Neural cell (in vitro differentiated cells): ENCODE results near the gene OR2G2. TPM values are rescaled to one million over a fixed set of nuclear protein-coding genes. Genes with fewer than 3 reads are reported as not detected.

Source experiments
- H2AFZ ChIP-seq: fragments of 200-600, 300-800 bp; sonication (generic), shearing (Covaris generic); 2 replicates; pipeline ENCODE4 v1.6.0; 2014; ENCODE audit warnings: low read depth, mild to moderate bottlenecking, antibody characterized with exemption, low read length, moderate library complexity
- H3F3A ChIP-seq: fragments of 200-600 bp; shearing (Covaris generic); 2 replicates; pipeline ENCODE4 v1.6.1; 2016; ENCODE audit warnings: mild to moderate bottlenecking, moderate library complexity, mixed read lengths, antibody characterized with exemption, low read length; ENCODE audit not compliant: insufficient read depth, poor library complexity, severe bottlenecking
- H3K27ac ChIP-seq: fragments of 200-600, 300-800 bp; sonication (generic), shearing (Covaris generic); 2 replicates; pipeline ENCODE4 v1.5.1; 2014; ENCODE audit warnings: mild to moderate bottlenecking, low read length, moderate library complexity
- H3K27me3 ChIP-seq: fragments of 300-800, 200-600 bp; sonication (generic), shearing (Covaris generic); 2 replicates; pipeline ENCODE4 v1.6.0; 2014; ENCODE audit warnings: mild to moderate bottlenecking, low read depth, low read length, moderate library complexity; ENCODE audit not compliant: insufficient read depth
- H3K36me3 ChIP-seq: fragments of 300-800, 200-600 bp; sonication (generic), shearing (Covaris generic); 2 replicates; pipeline ENCODE4 v1.5.1; 2014; ENCODE audit warnings: mild to moderate bottlenecking, antibody characterized with exemption, low read length, moderate library complexity; ENCODE audit not compliant: insufficient read depth
- H3K4me2 ChIP-seq: fragments of 300-800, 200-600 bp; sonication (generic), shearing (Covaris generic); 2 replicates; pipeline ENCODE4 v1.6.0; 2014; ENCODE audit warnings: mild to moderate bottlenecking, low read length
- H3K4me3 ChIP-seq: fragments of 300-800, 200-600 bp; sonication (generic), shearing (Covaris generic); 2 replicates; pipeline ENCODE4 v1.5.1; 2014; ENCODE audit warnings: mild to moderate bottlenecking, low read length, moderate library complexity
- H3K79me2 ChIP-seq: fragments of 200-600 bp; shearing (Covaris generic); replicated peaks from 2 replicates; pipeline ENCODE4 v1.6.0; 2014; ENCODE audit warnings: mild to moderate bottlenecking, low read length, moderate library complexity; ENCODE audit not compliant: insufficient read depth
- H3K9ac ChIP-seq: fragments of 300-800, 200-600 bp; sonication (generic), shearing (Covaris generic); 2 replicates; pipeline ENCODE4 v1.6.1; 2016; ENCODE audit warnings: mild to moderate bottlenecking, low read length, mixed read lengths
- H3K9me2 ChIP-seq: fragments of 200-600 bp; shearing (Covaris generic); 2 replicates; pipeline ENCODE4 v1.6.1; 2016; ENCODE audit warnings: mild to moderate bottlenecking, low read length, mixed read lengths; ENCODE audit not compliant: insufficient read depth
- H3K9me3 ChIP-seq: fragments of 200-600, 300-800 bp; sonication (generic), shearing (Covaris generic); 2 replicates; pipeline ENCODE4 v1.6.1; 2016; ENCODE audit warnings: mild to moderate bottlenecking, mixed run types, low read length, moderate library complexity, mixed read lengths
- H4K20me1 ChIP-seq: fragments of 200-600 bp; shearing (Covaris generic); 2 replicates; pipeline ENCODE4 v1.6.1; 2016; ENCODE audit warnings: mild to moderate bottlenecking, mixed run types; ENCODE audit not compliant: insufficient read depth
- CTCF ChIP-seq: fragments of 450-650 bp; IDR thresholded peaks from 2 replicates; pipeline ENCODE4 v1.5.1; 2014; ENCODE audit warnings: antibody characterized with exemption, mild to moderate bottlenecking, moderate library complexity; ENCODE audit not compliant: poor library complexity, severe bottlenecking
- EP300 ChIP-seq: fragments of 450-650 bp; conservative IDR thresholded peaks from 2 replicates; pipeline ENCODE4 v1.6.1; 2014; ENCODE audit warnings: antibody characterized with exemption, mild to moderate bottlenecking, moderate library complexity; ENCODE audit not compliant: poor library complexity, severe bottlenecking
- EZH2 ChIP-seq: fragments of 200-600, 300-800 bp; shearing (Covaris generic), sonication (generic); IDR thresholded peaks from 2 replicates; pipeline ENCODE4 v1.6.1; 2014; ENCODE audit warnings: antibody characterized with exemption, low read length, borderline replicate concordance, mild to moderate bottlenecking; ENCODE audit not compliant: insufficient read depth, poor library complexity, severe bottlenecking
- MXI1 ChIP-seq: fragments of 450-650 bp; conservative IDR thresholded peaks from 2 replicates; pipeline ENCODE4 v1.6.1; 2014; ENCODE audit warnings: antibody characterized with exemption, mild to moderate bottlenecking; ENCODE audit not compliant: poor library complexity, severe bottlenecking
- POLR2AphosphoS5 ChIP-seq: IDR thresholded peaks from 2 replicates; pipeline ENCODE4 v1.6.1; 2012
- RAD21 ChIP-seq: fragments of 450-650 bp; conservative IDR thresholded peaks from 2 replicates; pipeline ENCODE4 v1.6.1; 2014; ENCODE audit warnings: antibody characterized with exemption, mild to moderate bottlenecking, moderate library complexity
- REST ChIP-seq: IDR thresholded peaks from 2 replicates; pipeline ENCODE4 v1.6.1; 2012; ENCODE audit warnings: borderline replicate concordance
- SMC3 ChIP-seq: fragments of 450-650 bp; conservative IDR thresholded peaks from 2 replicates; pipeline ENCODE4 v1.6.1; 2014; ENCODE audit warnings: antibody characterized with exemption, mild to moderate bottlenecking, moderate library complexity; ENCODE audit not compliant: poor library complexity
- TAF1 ChIP-seq: IDR thresholded peaks from 2 replicates; pipeline ENCODE4 v1.6.1; 2012; ENCODE audit warnings: low read depth
- polyA plus RNA-seq: library from polyadenylated mRNA; depleted of rRNA; stranded (reverse); fragments of >200 nt; gene quantifications from 2 replicates; pipeline ENCODE4 v1.2.3, GENCODE V29; 2014

Gene OR2G2
- polyA plus RNA-seq, 1 donor from 2014 or later, result not detected

GRCh38 chr1:247557926-247558674 is 30.1 kb upstream of the OR2G2 start:
- no peak overlapping the region for H2AFZ ChIP-seq
- TF ChIP-seq SMC3, result no peak
- no peak for TF ChIP-seq RAD21
- no peak for TF ChIP-seq MXI1
- TF ChIP-seq EZH2, result no peak
- TF ChIP-seq TAF1, result no peak
- TF ChIP-seq EP300, result no peak
- TF ChIP-seq POLR2AphosphoS5, result no peak
- no peak for TF ChIP-seq CTCF

GRCh38 chr1:247561711-247562110 is 26.4 kb upstream of the OR2G2 start:
- Histone ChIP-seq H3K9me3 (no peaks in the 10 kb centered on the region), H3K4me2 (no peak overlapping the region), H3K27me3 (no peaks in the 10 kb centered on the region), H3F3A (no peaks in the 10 kb centered on the region), H3K79me2 (no peaks in the 10 kb centered on the region), H4K20me1 (no peaks in the 10 kb centered on the region), H3K36me3 (no peaks in the 10 kb centered on the region), H3K27ac (no peak overlapping the region), H2AFZ (no peak overlapping the region), H3K9ac (no peak overlapping the region), H3K4me3 (no peak overlapping the region), H3K9me2 (no peaks in the 10 kb centered on the region)
- no peak for TF ChIP-seq TAF1
- no peak for TF ChIP-seq REST
- no peak for TF ChIP-seq POLR2AphosphoS5
- TF ChIP-seq RAD21, result no peak
- TF ChIP-seq EP300, result no peak
- TF ChIP-seq SMC3, result no peak
- no peak for TF ChIP-seq MXI1
- no peak for TF ChIP-seq EZH2
- no peak for TF ChIP-seq CTCF

More at GRCh38 chr1:247557926-247558674, 30.1 kb upstream of the OR2G2 start:
- Histone ChIP-seq H3K36me3 (no peaks in the 10 kb centered on the region), H4K20me1 (no peaks in the 10 kb centered on the region), H3K9ac (no peak overlapping the region), H3K9me3 (no peaks in the 10 kb centered on the region), H3K79me2 (no peaks in the 10 kb centered on the region), H3K4me2 (no peak overlapping the region), H3K27ac (no peak overlapping the region), H3F3A (no peaks in the 10 kb centered on the region), H3K9me2 (no peaks in the 10 kb centered on the region), H3K4me3 (no peak overlapping the region), H3K27me3 (no peaks in the 10 kb centered on the region)
